Activated naive CD4-positive, alpha-beta T cell treated with anti-CD3 and anti-CD28 coated beads, Interleukin-2, amount 50 U/mL, for 72 hours (primary cell): ENCODE measurements around the gene MOBP. TPM values are rescaled to one million over a fixed set of nuclear protein-coding genes. Genes with fewer than 3 reads are reported as not detected.
"Not testable (repeated sequence)": the region's sequence is repeated elsewhere in the genome, so short reads cannot be mapped to it uniquely, and the experiment has no call there.

Source experiments
- ATAC-seq, 2 donors: fragments of 150-1000 bp; cut with Tn5 transposase; 2 replicates each; pipeline ENCODE4 v1.10.0; 2021; ENCODE audit warnings: mild to moderate bottlenecking in 2 of 2, moderate library complexity in 2 of 2
- DNase-seq, 2 donors: peaks; one replicate each; pipeline ENCODE4 v3.0.0; 2021 to 2022; ENCODE audit warnings: low spot score in 2 of 2
- H3K27ac Mint-ChIP-seq, 2 donors: one replicate each; pipeline ENCODE4 v1.8.0; 2022; ENCODE audit warnings: mild to moderate bottlenecking in 2 of 2, mixed read lengths in 2 of 2
- H3K36me3 Mint-ChIP-seq, 2 donors: one replicate each; pipeline ENCODE4 v1.8.0; 2022; ENCODE audit warnings: mixed read lengths in 2 of 2
- H3K9me3 Mint-ChIP-seq, 2 donors: one replicate each; pipeline ENCODE4 v1.8.0; 2022; ENCODE audit warnings: mixed read lengths in 2 of 2
- total RNA-seq, 2 donors: library from RNA; stranded (reverse); gene quantifications; one replicate each; pipeline ENCODE4 v1.2.3, GENCODE V29; 2022

Gene MOBP
- total RNA-seq, 2 donors from 2014 or later, result not detected

GRCh38 chr3:39446444-39446843 lies 21.0 kb upstream of the MOBP start:
- Mint-ChIP-seq H3K9me3 (no peaks in the 10 kb centered on the region), H3K36me3 (no peaks in the 10 kb centered on the region), H3K27ac (no peak overlapping the region)
- no peak for DNase-seq
- ATAC-seq, result no peak

GRCh38 chr3:39447637-39448483 lies 19.6 kb upstream of the MOBP start:
- DNase-seq, result peak in 1 of 2 donors; percentile 71
- H3K27ac Mint-ChIP-seq, result no peak overlapping the region
- ATAC-seq, result peak; percentile 84 to 85

GRCh38 chr3:39448506-39449233 lies 18.8 kb upstream of the MOBP start:
- Mint-ChIP-seq H3K36me3 (no peaks in the 10 kb centered on the region), H3K9me3 (no peaks in the 10 kb centered on the region), H3K27ac (no peak overlapping the region)
- DNase-seq, result no peak
- ATAC-seq, result no peak

More at GRCh38 chr3:39447637-39448483, 19.6 kb upstream of the MOBP start:
- no peaks in the 10 kb centered on the region for H3K36me3 Mint-ChIP-seq
- no peaks in the 10 kb centered on the region for H3K9me3 Mint-ChIP-seq

- Mint-ChIP-seq H3K9me3 (no peaks in the 10 kb centered on the region), H3K27ac (no peak overlapping the region), H3K36me3 (no peaks in the 10 kb centered on the region)
- ATAC-seq (no peak), DNase-seq (no peak)
Observed at GRCh38 chr3:39449796-39450195, 17.7 kb upstream of the MOBP start.

- H3K9me3 Mint-ChIP-seq, result no peaks in the 10 kb centered on the region
- ATAC-seq (no peak), DNase-seq (no peak)
- no peaks in the 10 kb centered on the region for H3K36me3 Mint-ChIP-seq
- no peak overlapping the region for H3K27ac Mint-ChIP-seq
Observed at GRCh38 chr3:39453134-39453533, 14.3 kb upstream of the MOBP start.

- H3K36me3 Mint-ChIP-seq, DNase-seq, H3K9me3 Mint-ChIP-seq, ATAC-seq, H3K27ac Mint-ChIP-seq: not testable (repeated sequence)
Observed at GRCh38 chr3:39453872-39454271, 13.6 kb upstream of the MOBP start.

- no peak for ATAC-seq
- Mint-ChIP-seq H3K27ac (no peak overlapping the region), H3K36me3 (no peaks in the 10 kb centered on the region), H3K9me3 (no peaks in the 10 kb centered on the region)
- no peak for DNase-seq
Observed at GRCh38 chr3:39454591-39455217, 12.8 kb upstream of the MOBP start.

- H3K27ac Mint-ChIP-seq, result no peak overlapping the region
- H3K36me3 Mint-ChIP-seq, result no peaks in the 10 kb centered on the region
- no peak for ATAC-seq
- DNase-seq, result no peak
- no peaks in the 10 kb centered on the region for H3K9me3 Mint-ChIP-seq
Observed at GRCh38 chr3:39456159-39456558, 11.3 kb upstream of the MOBP start.

GRCh38 chr3:39457361-39457760 lies 10.1 kb upstream of the MOBP start:
- H3K9me3 Mint-ChIP-seq, result no peaks in the 10 kb centered on the region
- H3K27ac Mint-ChIP-seq, result no peak overlapping the region
- no peak for ATAC-seq
- no peaks in the 10 kb centered on the region for H3K36me3 Mint-ChIP-seq
- DNase-seq, result no peak

GRCh38 chr3:39458579-39458978 lies 8.9 kb upstream of the MOBP start:
- not testable (repeated sequence) for H3K36me3 Mint-ChIP-seq, H3K9me3 Mint-ChIP-seq, ATAC-seq, H3K27ac Mint-ChIP-seq, DNase-seq

- Mint-ChIP-seq H3K27ac (no peak overlapping the region), H3K9me3 (no peaks in the 10 kb centered on the region), H3K36me3 (no peaks in the 10 kb centered on the region)
- DNase-seq (no peak), ATAC-seq (no peak)
Observed at GRCh38 chr3:39460677-39461076, 6.8 kb upstream of the MOBP start.

- Mint-ChIP-seq H3K9me3 (no peaks in the 10 kb centered on the region), H3K27ac (no peak overlapping the region), H3K36me3 (no peaks in the 10 kb centered on the region)
- no peak for ATAC-seq
- DNase-seq, result no peak
Observed at GRCh38 chr3:39463269-39463668, 4.2 kb upstream of the MOBP start.

GRCh38 chr3:39466988-39467387 lies 492 bp upstream of the MOBP start:
- no peaks in the 10 kb centered on the region for H3K9me3 Mint-ChIP-seq
- DNase-seq, result no peak
- H3K36me3 Mint-ChIP-seq, result no peaks in the 10 kb centered on the region
- ATAC-seq, result no peak
- H3K27ac Mint-ChIP-seq, result no peak overlapping the region

- Mint-ChIP-seq H3K36me3 (no peaks in the 10 kb centered on the region), H3K9me3 (no peaks in the 10 kb centered on the region), H3K27ac (no peak overlapping the region)
- DNase-seq, result no peak
- ATAC-seq, result no peak
Observed at GRCh38 chr3:39468108-39468436, 592 bp downstream of the MOBP start.

GRCh38 chr3:39469258-39469657 lies 1.8 kb downstream of the MOBP start:
- Mint-ChIP-seq H3K27ac (no peak overlapping the region), H3K9me3 (no peaks in the 10 kb centered on the region), H3K36me3 (no peaks in the 10 kb centered on the region)
- ATAC-seq (no peak), DNase-seq (no peak)

GRCh38 chr3:39469945-39470344 lies 2.5 kb downstream of the MOBP start:
- DNase-seq (no peak), ATAC-seq (no peak)
- Mint-ChIP-seq H3K27ac (no peak overlapping the region), H3K36me3 (no peaks in the 10 kb centered on the region), H3K9me3 (no peaks in the 10 kb centered on the region)

GRCh38 chr3:39471652-39472051 lies 4.2 kb downstream of the MOBP start:
- Mint-ChIP-seq H3K36me3 (no peaks in the 10 kb centered on the region), H3K27ac (no peak overlapping the region), H3K9me3 (peaks cover 4 to 9% of the 10 kb centered on the region in 2 donors)
- no peak for DNase-seq
- ATAC-seq, result no peak
